SK-N-SH (cell line): ENCODE measurements around the gene SGCA. TPM values are rescaled to one million over a fixed set of nuclear protein-coding genes. Genes with fewer than 3 reads are reported as not detected.

Experiments
- CTCF ChIA-PET: fragments of 300-600, 350-600 bp; formaldehyde crosslinking; extraction: SDS; loops from one replicate; lab custom pipeline; 2021; lab: Yijun Ruan, JAX
- POLR2A ChIA-PET: fragments of 350-600 bp; sonication (Branson Sonifier 250); formaldehyde crosslinking; extraction: SDS; loops from one replicate; lab custom pipeline; 2020; ENCODE audit warnings: antibody characterized with exemption, inconsistent platforms; lab: Yijun Ruan, JAX
- DNase-seq: peaks from one replicate; pipeline ENCODE4 v3.0.0; 2012
- H2AFZ ChIP-seq: fragments of 200-600 bp; sonication (generic); 2 replicates; pipeline ENCODE4 v1.8.1; 2016; ENCODE audit warnings: antibody characterized with exemption, mild to moderate bottlenecking, low read depth
- H3F3A ChIP-seq: fragments of 200-600 bp; sonication (generic); replicated peaks from 2 replicates; pipeline ENCODE3; 2016; ENCODE audit warnings: antibody characterized with exemption, mild to moderate bottlenecking; ENCODE audit not compliant: insufficient read depth
- H3K27ac ChIP-seq, 2 experiments: fragments of 200-500 bp in 1 of 2; fragments of 200-600 bp in 1 of 2; sonication (Bioruptor generic) in 1 of 2; sonication (generic), shearing (Covaris generic) in 1 of 2; 2 replicates each; pipeline versions ENCODE4 v1.5.1 to v1.6.1; 2014 to 2016; ENCODE audit warnings: low read depth in 2 of 2, inconsistent platforms in 1 of 2, low read length in 1 of 2, mild to moderate bottlenecking in 1 of 2, mixed read lengths in 1 of 2
- H3K27me3 ChIP-seq: fragments of 200-600 bp; sonication (generic), shearing (Covaris generic); 2 replicates; pipeline ENCODE4 v1.6.1; 2016; ENCODE audit warnings: mixed run types; ENCODE audit not compliant: insufficient read depth
- H3K36me3 ChIP-seq, 2 experiments: fragments of 200-500 bp in 1 of 2; fragments of 200-600 bp in 1 of 2; sonication (Bioruptor generic) in 1 of 2; sonication (generic) in 1 of 2; replicated peaks in 1 of 2; 2 replicates each; pipeline versions ENCODE3 to v1.5.1; 2014 to 2016; ENCODE audit warnings: low read length in 1 of 2, mild to moderate bottlenecking in 1 of 2; ENCODE audit not compliant: insufficient read depth in 2 of 2, control insufficient read depth in 1 of 2
- H3K4me1 ChIP-seq, 2 experiments: fragments of 200-500 bp in 1 of 2; fragments of 200-600 bp in 1 of 2; sonication (Bioruptor generic) in 1 of 2; sonication (generic), shearing (Covaris generic) in 1 of 2; 2 replicates each; pipeline versions ENCODE4 v1.5.1 to v1.6.1; 2014 to 2016; ENCODE audit warnings: low read depth in 1 of 2, low read length in 1 of 2, mixed run types in 1 of 2; ENCODE audit not compliant: insufficient read depth in 2 of 2, control insufficient read depth in 1 of 2
- H3K4me2 ChIP-seq: fragments of 200-600 bp; sonication (generic), shearing (Covaris generic); 2 replicates; pipeline ENCODE4 v1.6.1; 2017; ENCODE audit warnings: mixed run types
- H3K4me3 ChIP-seq, 2 experiments: fragments of 200-500 bp in 1 of 2; fragments of 200-600 bp in 1 of 2; sonication (Bioruptor generic) in 1 of 2; sonication (generic), shearing (Covaris generic) in 1 of 2; 2 replicates each; pipeline versions ENCODE4 v1.5.1 to v1.8.1; 2014 to 2016; ENCODE audit warnings: low read depth in 2 of 2, inconsistent platforms in 1 of 2, low read length in 1 of 2, mild to moderate bottlenecking in 1 of 2, mixed read lengths in 1 of 2, moderate library complexity in 1 of 2
- H3K79me2 ChIP-seq: fragments of 200-600 bp; sonication (generic); 2 replicates; pipeline ENCODE4 v1.8.1; 2017; ENCODE audit warnings: mild to moderate bottlenecking; ENCODE audit not compliant: insufficient read depth
- H3K9ac ChIP-seq: fragments of 200-600 bp; sonication (generic); 2 replicates; pipeline ENCODE4 v1.6.1; 2017; ENCODE audit warnings: mixed run types
- H3K9me2 ChIP-seq: fragments of 200-600 bp; sonication (generic); 2 replicates; pipeline ENCODE4 v1.6.1; 2017; ENCODE audit warnings: mixed run types
- H3K9me3 ChIP-seq: fragments of 200-600 bp; sonication (generic); 2 replicates; pipeline ENCODE4 v1.6.1; 2017; ENCODE audit warnings: mixed run types, mild to moderate bottlenecking, moderate library complexity
- H4K20me1 ChIP-seq: fragments of 200-600 bp; sonication (generic); 2 replicates; pipeline ENCODE4 v1.6.1; 2017; ENCODE audit warnings: mild to moderate bottlenecking, mixed run types; ENCODE audit not compliant: insufficient read depth
- CTCF ChIP-seq: fragments of 200-600 bp; sonication (generic); IDR thresholded peaks from 2 replicates; pipeline ENCODE4 v1.6.1; 2017; ENCODE audit warnings: antibody characterized with exemption, mild to moderate bottlenecking, moderate library complexity
- EZH2phosphoT487 ChIP-seq: fragments of 200-600 bp; sonication (generic); IDR thresholded peaks from 2 replicates; pipeline ENCODE4 v1.6.1; 2017; ENCODE audit warnings: low read depth, mixed run types, mild to moderate bottlenecking, antibody characterized with exemption, moderate library complexity, borderline replicate concordance
- FOXM1 ChIP-seq: IDR thresholded peaks from 2 replicates; pipeline ENCODE4 v1.4.0; 2012; ENCODE audit warnings: low read depth, mild to moderate bottlenecking
- MEF2A ChIP-seq: IDR thresholded peaks from 2 replicates; pipeline ENCODE4 v1.4.0; 2012; ENCODE audit warnings: low read depth, borderline replicate concordance
- MXI1 ChIP-seq: IDR thresholded peaks from 2 replicates; pipeline ENCODE4 v1.6.1; 2012; ENCODE audit warnings: mild to moderate bottlenecking, low read depth, low read length, improper control_type of control experiment
- NFIC ChIP-seq: IDR thresholded peaks from 2 replicates; pipeline ENCODE4 v1.4.0; 2012; ENCODE audit warnings: borderline replicate concordance
- NRF1 ChIP-seq: IDR thresholded peaks from 2 replicates; pipeline ENCODE4 v1.6.1; 2012; ENCODE audit warnings: low read depth, mild to moderate bottlenecking, low read length
- PBX3 ChIP-seq: IDR thresholded peaks from 2 replicates; pipeline ENCODE4; 2012
- RCOR1 ChIP-seq: fragments of 150-350 bp; IDR thresholded peaks from 2 replicates; pipeline ENCODE4 v1.6.1; 2017; ENCODE audit warnings: antibody characterized with exemption, low read length
- RFX5 ChIP-seq: IDR thresholded peaks from 2 replicates; pipeline ENCODE4 v1.6.1; 2012; ENCODE audit warnings: mild to moderate bottlenecking, improper control_type of control experiment, low read length
- SMC3 ChIP-seq: IDR thresholded peaks from 2 replicates; pipeline ENCODE4 v1.6.1; 2012; ENCODE audit warnings: low read depth, low read length, improper control_type of control experiment
- TCF12 ChIP-seq: IDR thresholded peaks from 2 replicates; pipeline ENCODE4 v1.4.0; 2012
- USF1 ChIP-seq: IDR thresholded peaks from 2 replicates; pipeline ENCODE4 v1.4.0; 2012; ENCODE audit warnings: low read depth, borderline replicate concordance
- YY1 ChIP-seq: IDR thresholded peaks from 2 replicates; pipeline ENCODE4 v1.4.0; 2012; ENCODE audit warnings: low read depth, mild to moderate bottlenecking
- WGBS: methylation state at CpG from one replicate; pipeline ENCODE4 v1.1.6; 2017; ENCODE audit warnings: low lambda C conversion rate; 5-methylcytosine and 5-hydroxymethylcytosine counted together
- polyA plus RNA-seq, 3 experiments: library from polyadenylated mRNA; depleted of rRNA; stranded (reverse); fragments of >200 nt; gene quantifications; 2 replicates each; pipeline ENCODE4 v1.2.3, GENCODE V29; 2012
- TF ChIP-seq, protein P1 (sequence below): IDR thresholded peaks from 2 replicates; pipeline ENCODE4 v1.6.1; 2012; ENCODE audit warnings: mild to moderate bottlenecking, low read depth, low read length, moderate library complexity

SGCA gene
- polyA plus RNA-seq, 1 of the 3 experiments (the other 2 are of a cell fraction) = not detected

GRCh38 chr17:50220811-50221210 lies 55.0 kb downstream of the SGCA start:
- POLR2A ChIA-PET = no interaction called here
- DNase-seq = no peak

DNA sequence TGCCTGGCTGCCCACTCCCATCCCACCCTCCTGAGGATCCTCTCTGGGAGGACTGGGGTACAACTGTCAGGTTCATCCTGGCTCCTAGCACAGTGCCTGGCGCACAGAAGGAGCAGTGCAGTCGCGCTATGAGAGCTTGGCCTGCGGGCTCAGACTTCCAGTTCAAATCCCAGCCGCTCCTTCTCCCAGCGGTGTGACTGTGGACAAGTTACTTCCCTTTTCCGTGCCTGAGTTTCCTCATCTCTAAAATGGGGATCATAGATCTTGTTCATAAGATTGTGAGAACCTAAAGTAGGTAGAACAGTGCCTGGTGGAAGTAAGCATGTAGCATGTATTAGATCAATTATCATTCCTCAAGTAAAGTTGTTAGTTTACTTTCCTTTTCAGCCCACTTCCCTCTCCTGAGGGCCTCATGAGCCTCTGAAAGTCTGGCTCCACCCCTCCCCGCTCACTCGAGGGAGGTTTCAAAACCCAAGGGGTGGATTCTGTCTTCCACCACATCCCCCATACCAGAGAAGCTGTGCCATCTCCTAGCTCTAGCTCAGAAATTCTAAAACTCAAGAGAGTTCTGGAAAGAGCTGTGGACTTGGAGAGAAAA lies 55.6 kb downstream of the SGCA start:
- Histone ChIP-seq H3K4me2 (peak overlapping the region; percentile 76), H3K27me3 (no peaks in the 10 kb centered on the region), H2AFZ (no peak overlapping the region), H3K9ac (peak overlapping the region; percentile 81; the same call in 1 of the 2 replicates), H3K9me2 (no peaks in the 10 kb centered on the region), H3K4me1 (peaks cover 7 to 57% of the 10 kb centered on the region in 2 experiments), H3K79me2 (no peaks in the 10 kb centered on the region), H3K36me3 (no peaks in the 10 kb centered on the region), H3K9me3 (no peaks in the 10 kb centered on the region), H4K20me1 (no peaks in the 10 kb centered on the region; the same call in 1 of the 2 replicates), H3K27ac (peak overlapping the region; percentile 1 to 100; a peak in 3 of 4 replicates), H3F3A (peaks cover 63% of the 10 kb centered on the region), H3K4me3 (no peak overlapping the region)
- no peak for DNase-seq
- ChIA-PET POLR2A (interaction anchor here (1.5 kb wide), 1 partner anchor 12 kb away, joined by 4 read pairs; no protein-coding TSS in a partner anchor), CTCF (interaction anchor here (1.0 to 25.6 kb wide), 5 partner anchors 9 to 665 kb away, joined by 3 to 2150 read pairs (median 11); partner anchors contain the start of genes COL1A1 and TMEM92)
- WGBS = 86% methylated on average over 9 of the region's 9 CpGs
- TF ChIP-seq RFX5 (no peak), SMC3 (no peak), YY1 (no peak), NRF1 (no peak), EZH2phosphoT487 (no peak), FOXM1 (no peak), USF1 (no peak), MXI1 (no peak)
- TF ChIP-seq, protein P1, sequence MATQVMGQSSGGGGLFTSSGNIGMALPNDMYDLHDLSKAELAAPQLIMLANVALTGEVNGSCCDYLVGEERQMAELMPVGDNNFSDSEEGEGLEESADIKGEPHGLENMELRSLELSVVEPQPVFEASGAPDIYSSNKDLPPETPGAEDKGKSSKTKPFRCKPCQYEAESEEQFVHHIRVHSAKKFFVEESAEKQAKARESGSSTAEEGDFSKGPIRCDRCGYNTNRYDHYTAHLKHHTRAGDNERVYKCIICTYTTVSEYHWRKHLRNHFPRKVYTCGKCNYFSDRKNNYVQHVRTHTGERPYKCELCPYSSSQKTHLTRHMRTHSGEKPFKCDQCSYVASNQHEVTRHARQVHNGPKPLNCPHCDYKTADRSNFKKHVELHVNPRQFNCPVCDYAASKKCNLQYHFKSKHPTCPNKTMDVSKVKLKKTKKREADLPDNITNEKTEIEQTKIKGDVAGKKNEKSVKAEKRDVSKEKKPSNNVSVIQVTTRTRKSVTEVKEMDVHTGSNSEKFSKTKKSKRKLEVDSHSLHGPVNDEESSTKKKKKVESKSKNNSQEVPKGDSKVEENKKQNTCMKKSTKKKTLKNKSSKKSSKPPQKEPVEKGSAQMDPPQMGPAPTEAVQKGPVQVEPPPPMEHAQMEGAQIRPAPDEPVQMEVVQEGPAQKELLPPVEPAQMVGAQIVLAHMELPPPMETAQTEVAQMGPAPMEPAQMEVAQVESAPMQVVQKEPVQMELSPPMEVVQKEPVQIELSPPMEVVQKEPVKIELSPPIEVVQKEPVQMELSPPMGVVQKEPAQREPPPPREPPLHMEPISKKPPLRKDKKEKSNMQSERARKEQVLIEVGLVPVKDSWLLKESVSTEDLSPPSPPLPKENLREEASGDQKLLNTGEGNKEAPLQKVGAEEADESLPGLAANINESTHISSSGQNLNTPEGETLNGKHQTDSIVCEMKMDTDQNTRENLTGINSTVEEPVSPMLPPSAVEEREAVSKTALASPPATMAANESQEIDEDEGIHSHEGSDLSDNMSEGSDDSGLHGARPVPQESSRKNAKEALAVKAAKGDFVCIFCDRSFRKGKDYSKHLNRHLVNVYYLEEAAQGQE = no peak

More at GRCh38 chr17:50220811-50221210, 55.0 kb downstream of the SGCA start:
- Histone ChIP-seq H3K4me2 (peak overlapping the region; percentile 76; the same call in 1 of the 2 replicates), H3K4me1 (peaks cover 7 to 62% of the 10 kb centered on the region in 2 experiments), H3K9me3 (no peaks in the 10 kb centered on the region), H3K36me3 (no peaks in the 10 kb centered on the region)
- WGBS = 89% methylated on average over 15 of the region's 15 CpGs
- TF ChIP-seq TCF12 = no peak
- no peak for TF ChIP-seq CTCF
- no peak for TF ChIP-seq MEF2A
- TF ChIP-seq NFIC = no peak
- no peak for TF ChIP-seq EZH2phosphoT487
- no peak for TF ChIP-seq PBX3
- TF ChIP-seq SMC3 = no peak
- no peak for TF ChIP-seq RCOR1
- no peak for TF ChIP-seq MXI1
- TF ChIP-seq, all 33 proteins: peak for 0
- Histone ChIP-seq H3K9ac (peak overlapping the region; percentile 81; the same call in 1 of the 2 replicates), H2AFZ (no peak overlapping the region), H3K4me3 (no peak overlapping the region), H3K9me2 (no peaks in the 10 kb centered on the region), H3K27me3 (no peaks in the 10 kb centered on the region), H4K20me1 (no peaks in the 10 kb centered on the region; the same call in 1 of the 2 replicates), H3K27ac (peak overlapping the region in 1 of 2 experiments; percentile 100; a peak in 3 of 4 replicates), H3K79me2 (no peaks in the 10 kb centered on the region), H3F3A (peaks cover 68% of the 10 kb centered on the region)
- CTCF ChIA-PET = interaction anchor here (0.9 to 25.6 kb wide), 4 partner anchors 11 to 67 kb away, joined by 3 to 2150 read pairs (median 100); partner anchors contain the start of genes COL1A1 and TMEM92
